ENCODE results near the gene TIPARP. TPM values are rescaled to one million over a fixed set of nuclear protein-coding genes. Genes with fewer than 3 reads are reported as not detected.

TIPARP gene
- polyA plus RNA-seq, 1 of the 3 experiments (the other 2 are of a cell fraction), result 6.2 TPM

GRCh38 chr3:156642750-156643728 lies 31.4 kb upstream of the TIPARP start:
- Histone ChIP-seq H2AFZ (ENCODE audit: low read depth) (no peak overlapping the region), H3K36me3 (replicated peaks in 1 of 2; ENCODE audit: control insufficient read depth in 1 of 2, insufficient read depth in 2 of 2, low read length in 1 of 2) (no peaks in the 10 kb centered on the region), H3K4me2 (no peak overlapping the region), H3K27ac (ENCODE audit: low read depth in 2 of 2, low read length in 1 of 2) (no peak overlapping the region), H3K9ac (no peak overlapping the region), H3K9me3 (no peaks in the 10 kb centered on the region), H3K4me3 (ENCODE audit: low read depth in 2 of 2, low read length in 1 of 2) (no peak overlapping the region), H3K4me1 (ENCODE audit: control insufficient read depth in 1 of 2, insufficient read depth in 2 of 2, low read depth in 1 of 2, low read length in 1 of 2) (peaks cover 0 to 7% of the 10 kb centered on the region in 2 experiments; a peak in 1 of 4 replicates), H4K20me1 (ENCODE audit: insufficient read depth) (no peaks in the 10 kb centered on the region), H3F3A (replicated peaks; ENCODE audit: insufficient read depth) (no peaks in the 10 kb centered on the region), H3K9me2 (no peaks in the 10 kb centered on the region), H3K27me3 (ENCODE audit: insufficient read depth) (no peaks in the 10 kb centered on the region), H3K79me2 (ENCODE audit: insufficient read depth) (no peaks in the 10 kb centered on the region)
- TF ChIP-seq GABPA (IDR thresholded peaks at IDR 0.05; ENCODE audit: low read depth) (no peak), MXI1 (IDR thresholded peaks at IDR 0.05; ENCODE audit: low read depth, low read length) (no peak), FOSL2 (IDR thresholded peaks at IDR 0.05; ENCODE audit: borderline replicate concordance, low read depth) (no peak), TEAD4 (IDR thresholded peaks at IDR 0.05; ENCODE audit: borderline replicate concordance, insufficient read depth) (no peak), RXRA (IDR thresholded peaks at IDR 0.05; ENCODE audit: borderline replicate concordance, low read depth) (no peak)
- ChIA-PET CTCF (interaction anchor here (1.0 to 2.0 kb wide), 2 partner anchors 14 to 33 kb away, joined by 3 to 6 read pairs; no protein-coding TSS in a partner anchor), POLR2A (no interaction called here)
- DNase-seq, result peak; percentile 12
- WGBS (ENCODE audit: low lambda C conversion rate), result 78% methylated on average over 6 of the region's 8 CpGs

GRCh38 chr3:156643729-156644389 lies 30.5 kb upstream of the TIPARP start:
- Histone ChIP-seq H3K4me3 (ENCODE audit: low read depth in 2 of 2, low read length in 1 of 2) (no peak overlapping the region), H3K9ac (no peak overlapping the region), H3K27ac (ENCODE audit: low read depth in 2 of 2, low read length in 1 of 2) (no peak overlapping the region), H4K20me1 (ENCODE audit: insufficient read depth) (no peaks in the 10 kb centered on the region), H3K36me3 (replicated peaks in 1 of 2; ENCODE audit: control insufficient read depth in 1 of 2, insufficient read depth in 2 of 2, low read length in 1 of 2) (no peaks in the 10 kb centered on the region), H3K9me3 (no peaks in the 10 kb centered on the region), H3K4me2 (no peak overlapping the region), H3K27me3 (ENCODE audit: insufficient read depth) (no peaks in the 10 kb centered on the region), H2AFZ (ENCODE audit: low read depth) (no peak overlapping the region), H3K9me2 (no peaks in the 10 kb centered on the region), H3K79me2 (ENCODE audit: insufficient read depth) (no peaks in the 10 kb centered on the region), H3K4me1 (ENCODE audit: control insufficient read depth in 1 of 2, insufficient read depth in 2 of 2, low read depth in 1 of 2, low read length in 1 of 2) (peaks cover 0 to 7% of the 10 kb centered on the region in 2 experiments; a peak in 1 of 4 replicates), H3F3A (replicated peaks; ENCODE audit: insufficient read depth) (no peaks in the 10 kb centered on the region)
- DNase-seq, result no peak
- POLR2A ChIA-PET, result no interaction called here
- CTCF ChIA-PET, result interaction anchor here (1.0 to 2.0 kb wide), 2 partner anchors 13 to 32 kb away, joined by 3 to 6 read pairs; no protein-coding TSS in a partner anchor
- 81% methylated on average over 6 of the region's 6 CpGs for WGBS (ENCODE audit: low lambda C conversion rate)
- TF ChIP-seq REST (IDR thresholded peaks at IDR 0.05; ENCODE audit: low read depth, low read length), result no peak
- TF ChIP-seq GABPA (IDR thresholded peaks at IDR 0.05; ENCODE audit: low read depth), result no peak
- TF ChIP-seq CHD2 (IDR thresholded peaks at IDR 0.05; ENCODE audit: low read length, partially characterized antibody), result no peak
- no peak for TF ChIP-seq FOXM1 (IDR thresholded peaks at IDR 0.05; ENCODE audit: low read depth)
- TF ChIP-seq, protein P1, sequence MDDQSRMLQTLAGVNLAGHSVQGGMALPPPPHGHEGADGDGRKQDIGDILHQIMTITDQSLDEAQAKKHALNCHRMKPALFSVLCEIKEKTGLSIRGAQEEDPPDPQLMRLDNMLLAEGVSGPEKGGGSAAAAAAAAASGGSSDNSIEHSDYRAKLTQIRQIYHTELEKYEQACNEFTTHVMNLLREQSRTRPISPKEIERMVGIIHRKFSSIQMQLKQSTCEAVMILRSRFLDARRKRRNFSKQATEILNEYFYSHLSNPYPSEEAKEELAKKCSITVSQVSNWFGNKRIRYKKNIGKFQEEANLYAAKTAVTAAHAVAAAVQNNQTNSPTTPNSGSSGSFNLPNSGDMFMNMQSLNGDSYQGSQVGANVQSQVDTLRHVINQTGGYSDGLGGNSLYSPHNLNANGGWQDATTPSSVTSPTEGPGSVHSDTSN (IDR thresholded peaks at IDR 0.05), result no peak
- TF ChIP-seq, protein P2, sequence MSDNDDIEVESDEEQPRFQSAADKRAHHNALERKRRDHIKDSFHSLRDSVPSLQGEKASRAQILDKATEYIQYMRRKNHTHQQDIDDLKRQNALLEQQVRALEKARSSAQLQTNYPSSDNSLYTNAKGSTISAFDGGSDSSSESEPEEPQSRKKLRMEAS (IDR thresholded peaks at IDR 0.05; ENCODE audit: low read depth), result no peak
- no peak for TF ChIP-seq TAF1 (IDR thresholded peaks at IDR 0.05; ENCODE audit: borderline replicate concordance, low read depth, low read length)
- no peak for TF ChIP-seq USF1 (IDR thresholded peaks at IDR 0.05; ENCODE audit: borderline replicate concordance, low read depth)
- TF ChIP-seq SIN3A (IDR thresholded peaks at IDR 0.05; ENCODE audit: borderline replicate concordance, low read depth, low read length), result no peak
- no peak for TF ChIP-seq CTCF (IDR thresholded peaks at IDR 0.05)
- no peak for TF ChIP-seq RXRA (IDR thresholded peaks at IDR 0.05; ENCODE audit: borderline replicate concordance, low read depth)
- TF ChIP-seq RFX5 (IDR thresholded peaks at IDR 0.05; ENCODE audit: low read length), result no peak
- no peak for TF ChIP-seq MEF2A (IDR thresholded peaks at IDR 0.05; ENCODE audit: borderline replicate concordance, low read depth)
- no peak for TF ChIP-seq FOXJ3 (CRISPR knock-in tag; IDR thresholded peaks at IDR 0.05)

Measured in SK-N-SH (cell line).